ENCODE results near the gene SETD1B.
A peak's percentile ranks its signal among the peaks of the same experiment; 100 is the strongest.

The SETD1B gene

DNA sequence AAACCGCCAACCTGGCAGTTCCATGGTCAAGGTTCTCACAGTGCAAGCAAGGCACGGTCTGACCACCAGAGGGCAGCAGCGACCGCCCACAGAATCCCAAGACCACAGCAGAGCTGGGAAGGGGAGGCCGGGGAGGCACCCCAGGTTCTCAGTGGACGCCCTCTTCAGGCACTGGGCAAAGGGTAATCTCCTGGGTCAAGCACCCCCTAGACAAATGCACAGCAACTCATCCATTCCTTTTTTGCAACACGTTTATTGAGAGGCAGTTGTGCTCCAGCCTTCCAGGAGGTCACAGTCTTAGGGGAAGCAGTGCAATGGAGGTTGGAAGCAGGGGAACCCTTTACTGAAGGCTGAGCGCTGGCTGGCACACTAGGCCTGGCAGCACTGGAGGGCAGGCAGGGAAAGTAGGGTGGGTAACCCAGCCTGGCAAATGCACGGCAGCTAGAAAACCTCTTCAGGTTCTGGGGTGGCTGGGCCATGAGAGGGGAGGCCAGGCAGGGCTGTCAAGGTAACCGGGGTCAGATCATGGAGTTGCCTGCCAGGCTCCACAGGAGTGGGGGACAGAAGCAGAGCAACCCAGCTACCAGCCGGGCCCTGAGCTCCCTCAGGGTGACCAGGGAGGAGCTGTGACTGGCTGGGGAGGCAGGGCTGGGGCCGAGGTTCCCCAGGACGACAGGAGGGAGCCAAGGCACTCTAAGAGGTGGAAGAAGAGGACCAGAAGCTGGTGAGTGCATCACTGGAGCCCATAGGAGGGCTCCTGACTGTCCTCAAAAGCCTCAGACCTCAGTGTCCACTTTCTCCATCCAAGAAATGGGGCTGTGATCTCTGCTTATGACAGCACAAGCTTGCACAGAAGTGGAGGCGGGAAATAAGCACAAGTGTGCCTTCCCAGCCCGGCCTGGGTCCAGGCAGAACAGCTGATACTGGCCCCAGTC lies 8.5 kb upstream of the SETD1B start:
- DNase-seq (ENCODE audit: low spot score) = peak; percentile 87

DNA sequence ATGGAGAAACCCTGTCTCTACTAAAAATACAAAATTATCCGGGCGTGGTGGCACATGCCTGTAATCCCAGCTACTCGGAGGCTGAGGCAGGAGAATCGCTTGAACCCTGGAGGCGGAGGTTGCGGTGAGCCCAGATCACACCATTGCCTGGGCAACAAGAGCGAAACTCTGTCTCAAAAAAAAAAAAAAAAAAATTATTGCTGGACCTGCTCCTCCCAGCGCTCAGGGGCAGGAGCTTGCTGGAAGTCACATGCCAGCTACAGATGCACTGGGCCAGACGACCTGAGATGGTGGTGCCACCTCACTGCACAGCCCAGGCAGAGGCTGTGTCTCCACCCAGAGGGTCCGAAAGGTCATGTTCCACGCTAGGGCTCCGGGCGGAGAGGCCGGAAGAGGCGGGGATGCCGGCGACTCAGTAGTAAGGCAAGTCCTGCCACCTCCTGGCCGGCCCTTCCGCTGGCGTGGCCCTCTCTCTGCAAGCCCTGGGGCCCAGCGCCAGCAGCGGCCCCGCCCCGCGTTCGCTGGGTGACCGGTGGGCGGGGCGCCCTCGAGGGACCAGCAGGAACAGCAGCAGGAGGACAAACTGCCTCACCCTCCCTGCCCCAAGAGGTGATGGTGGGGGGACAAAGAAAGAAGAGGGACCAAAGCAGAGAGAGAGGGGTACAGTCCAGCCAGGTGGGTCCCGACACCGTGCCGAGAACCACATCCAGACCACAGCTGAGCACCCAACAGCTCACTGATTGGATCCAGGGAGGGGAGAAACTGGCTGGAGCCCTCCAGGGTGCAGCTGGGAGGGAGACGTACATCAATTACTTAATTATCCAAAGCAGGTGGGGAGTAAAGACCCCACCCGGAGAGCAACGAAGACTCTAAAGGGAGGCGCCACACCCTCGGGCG lies 6.7 kb upstream of the SETD1B start:
- DNase-seq (ENCODE audit: low spot score) = peak; percentile 93

- DNase-seq (ENCODE audit: low spot score) = no peak
These were observed 5.6 kb upstream of the SETD1B start for GRCh38 chr12:121797937-121798786.

- no peak for DNase-seq (ENCODE audit: low spot score)
These were observed 5.0 kb upstream of the SETD1B start for GRCh38 chr12:121798787-121799155.

- peak; percentile 86 for DNase-seq (ENCODE audit: low spot score)
These were observed 4.5 kb upstream of the SETD1B start for GRCh38 chr12:121799156-121799841.

- DNase-seq (ENCODE audit: low spot score) = peak; percentile 94
These were observed 3.7 kb upstream of the SETD1B start for GRCh38 chr12:121799842-121800693.

DNA sequence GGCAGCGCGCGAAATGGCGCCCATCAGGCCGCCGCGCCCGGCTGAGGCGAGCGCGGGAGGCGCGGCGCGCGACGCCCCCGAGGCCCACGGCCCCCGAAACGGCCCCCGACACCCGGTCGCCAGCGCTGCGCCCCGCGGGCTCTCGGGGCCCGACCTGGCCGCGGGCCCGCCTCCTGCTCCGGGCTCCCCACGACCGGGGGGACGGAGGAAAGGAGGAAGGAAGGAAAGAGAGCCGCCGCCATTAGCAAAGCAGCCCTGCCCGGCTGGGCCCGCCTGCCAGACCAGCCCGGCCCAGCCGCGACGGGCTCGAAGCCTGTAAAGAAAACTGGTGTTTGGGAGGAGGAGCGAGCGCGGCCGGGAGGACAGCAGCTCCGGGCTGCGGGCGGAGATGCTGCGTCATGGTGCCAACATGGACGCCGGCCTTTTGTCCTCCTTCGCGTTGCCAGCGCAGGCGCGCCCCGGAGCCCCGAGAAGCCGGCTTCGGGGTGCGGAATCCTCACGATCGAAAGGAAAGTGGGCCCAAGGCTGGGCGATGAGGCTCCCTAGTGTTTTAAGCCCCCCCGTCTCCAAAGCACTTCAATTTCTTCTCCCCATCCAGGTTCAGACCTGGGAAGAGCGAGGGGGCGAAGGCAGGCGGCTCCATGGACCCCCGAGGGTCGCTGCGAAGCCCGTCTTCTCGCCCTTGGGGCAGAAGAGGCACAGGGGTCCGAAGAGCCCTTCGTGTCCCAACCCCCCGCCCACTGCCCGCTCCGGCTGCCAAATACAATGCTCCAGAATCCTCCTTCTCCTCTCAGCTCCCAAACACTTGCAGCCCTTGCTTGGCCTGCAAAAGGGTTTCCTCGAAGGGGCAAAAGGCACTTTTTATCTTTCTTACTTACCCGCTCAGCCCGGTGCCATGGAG lies 2.9 kb upstream of the SETD1B start:
- DNase-seq (ENCODE audit: low spot score) = peak; percentile 82

DNA sequence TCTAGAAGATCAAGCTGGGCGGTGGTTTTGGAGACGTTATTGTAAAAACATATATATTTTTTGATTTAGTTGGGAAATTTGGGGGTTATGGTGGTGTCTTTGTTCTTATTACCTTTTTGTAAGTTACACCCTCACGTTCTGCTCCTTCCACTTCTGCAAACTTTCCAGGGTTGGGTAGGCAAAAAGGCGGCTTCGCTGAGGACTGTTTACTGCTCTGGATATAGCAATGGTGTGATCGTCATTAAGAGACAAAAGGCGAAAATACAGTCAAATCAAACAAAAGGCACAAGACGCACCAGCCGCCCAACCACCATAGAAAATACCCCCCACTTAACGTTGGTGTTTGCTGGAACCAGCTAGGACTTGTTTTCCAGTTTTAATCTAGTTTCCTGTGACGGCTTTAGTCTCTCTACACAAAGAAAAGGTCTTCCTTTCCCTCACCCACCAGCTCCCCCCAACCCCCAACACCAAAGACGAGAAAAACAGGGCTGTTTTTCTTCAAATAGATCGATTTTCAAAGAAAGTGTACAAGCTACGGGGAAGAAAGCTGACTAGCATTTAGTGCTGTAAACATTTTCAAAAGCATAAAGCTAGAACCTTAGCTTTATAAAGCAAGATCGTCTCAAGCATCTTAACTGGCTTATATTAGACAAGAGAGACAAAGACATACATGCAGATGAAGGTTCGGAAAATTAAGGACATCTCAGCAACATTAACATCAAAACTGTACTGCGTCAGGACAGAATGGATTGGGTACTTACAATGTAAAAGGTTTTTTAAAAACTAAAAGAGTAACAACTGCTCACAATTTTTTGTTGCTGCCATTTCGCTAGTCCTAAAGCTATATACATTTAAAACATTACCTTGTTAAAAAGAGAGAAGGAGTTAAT lies 2.0 kb upstream of the SETD1B start:
- DNase-seq (ENCODE audit: low spot score) = no peak

DNA sequence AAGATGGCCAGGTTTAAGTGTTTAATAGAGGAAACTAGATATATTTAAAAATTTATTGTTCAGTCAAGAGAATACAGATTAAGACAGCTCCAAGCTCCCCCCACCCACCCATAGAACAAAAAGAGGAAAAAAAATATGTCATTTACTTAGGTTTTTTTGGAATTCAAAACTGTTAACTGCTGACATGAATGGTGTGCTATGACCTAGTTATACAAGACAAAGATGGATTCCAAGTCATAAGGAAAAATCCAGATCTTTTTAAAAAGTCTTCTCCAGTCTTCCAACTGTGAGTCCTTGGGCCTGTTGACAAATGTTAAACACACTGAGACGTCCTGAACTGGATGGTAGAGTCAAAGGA lies 1.3 kb upstream of the SETD1B start:
- no peak for DNase-seq (ENCODE audit: low spot score)

DNA sequence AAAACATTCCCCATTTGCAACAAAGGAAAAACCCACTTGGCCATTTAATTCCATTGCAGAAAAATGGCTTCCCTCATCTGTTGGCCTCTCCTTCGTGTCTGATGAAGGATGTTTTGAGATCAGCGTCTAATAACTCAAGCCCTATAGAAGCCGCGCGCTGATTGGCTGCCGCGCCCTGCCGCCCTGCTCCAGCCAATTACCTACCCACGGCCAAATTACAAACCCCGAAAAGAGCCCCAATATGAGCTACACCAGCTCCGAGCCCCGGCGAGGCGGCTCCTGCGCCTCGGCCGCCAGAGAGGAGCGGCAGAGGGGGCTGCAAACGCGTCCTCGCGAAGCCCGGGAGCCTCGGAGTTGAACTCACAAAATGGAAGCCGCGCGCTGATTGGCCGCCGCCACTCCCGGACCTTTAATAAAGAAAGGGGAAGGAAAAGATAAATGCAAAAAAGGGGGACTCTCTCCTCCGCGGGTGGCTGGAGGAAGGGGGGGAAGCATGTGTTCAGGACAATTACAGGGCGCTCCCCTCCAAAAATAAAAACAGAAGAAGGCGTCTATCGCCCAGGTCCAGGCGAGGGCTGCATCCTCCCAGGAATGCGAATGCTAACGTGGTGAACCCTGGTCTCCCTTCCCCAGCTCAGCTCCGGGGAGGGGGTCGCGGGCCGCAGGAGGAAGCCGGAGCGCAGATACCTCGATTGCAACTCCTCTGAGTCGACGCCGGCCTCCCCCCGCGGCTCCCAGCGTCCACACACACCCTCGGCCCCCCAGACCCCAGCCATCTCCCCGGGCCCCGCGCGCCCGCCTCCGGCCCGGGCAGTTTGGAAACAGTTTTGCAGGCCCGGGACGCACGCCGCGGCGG lies 738 bp upstream of the SETD1B start:
- DNase-seq (ENCODE audit: low spot score) = peak; percentile 96

- DNase-seq (ENCODE audit: low spot score) = peak; percentile 37
These were observed 755 bp downstream of the SETD1B start for GRCh38 chr12:121804417-121805111.

DNA sequence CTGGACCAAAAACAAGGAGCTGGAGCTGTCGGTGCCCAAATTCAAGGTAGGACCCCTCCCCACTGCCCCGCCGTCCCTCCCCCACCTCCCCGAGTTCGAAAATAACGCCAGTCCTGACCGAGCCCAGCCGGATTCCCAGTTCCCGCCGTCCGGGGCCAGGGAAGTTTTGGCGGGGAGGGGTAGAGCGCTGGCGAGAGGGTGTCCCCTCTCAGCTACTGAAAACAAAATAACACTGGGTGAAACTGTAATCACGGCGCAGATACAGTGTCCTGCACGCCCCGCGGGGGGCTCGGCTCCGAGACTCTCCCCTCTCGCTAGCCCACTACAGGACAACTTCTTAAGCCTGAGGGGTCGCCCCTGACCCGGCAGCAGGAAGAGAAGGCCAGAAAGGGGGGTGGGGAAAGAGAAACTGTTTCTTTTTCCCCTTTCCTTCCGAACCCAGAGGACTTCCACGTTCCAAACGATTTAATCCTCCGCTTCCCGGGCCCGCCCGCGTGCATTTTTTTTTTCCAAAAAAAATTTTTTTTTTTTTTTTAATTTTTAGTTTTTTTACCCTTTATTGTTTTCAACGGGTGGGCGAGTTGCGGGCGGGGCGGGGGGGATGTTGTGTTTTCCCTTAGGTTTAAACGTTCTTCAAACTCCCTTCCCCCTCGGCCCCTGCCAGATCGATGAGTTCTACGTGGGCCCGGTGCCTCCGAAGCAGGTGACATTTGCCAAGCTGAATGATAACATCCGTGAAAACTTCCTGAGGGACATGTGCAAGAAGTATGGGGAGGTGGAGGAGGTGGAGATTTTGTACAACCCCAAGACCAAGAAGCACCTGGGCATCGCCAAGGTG lies 1.6 kb downstream of the SETD1B start:
- DNase-seq (ENCODE audit: low spot score) = no peak

DNA sequence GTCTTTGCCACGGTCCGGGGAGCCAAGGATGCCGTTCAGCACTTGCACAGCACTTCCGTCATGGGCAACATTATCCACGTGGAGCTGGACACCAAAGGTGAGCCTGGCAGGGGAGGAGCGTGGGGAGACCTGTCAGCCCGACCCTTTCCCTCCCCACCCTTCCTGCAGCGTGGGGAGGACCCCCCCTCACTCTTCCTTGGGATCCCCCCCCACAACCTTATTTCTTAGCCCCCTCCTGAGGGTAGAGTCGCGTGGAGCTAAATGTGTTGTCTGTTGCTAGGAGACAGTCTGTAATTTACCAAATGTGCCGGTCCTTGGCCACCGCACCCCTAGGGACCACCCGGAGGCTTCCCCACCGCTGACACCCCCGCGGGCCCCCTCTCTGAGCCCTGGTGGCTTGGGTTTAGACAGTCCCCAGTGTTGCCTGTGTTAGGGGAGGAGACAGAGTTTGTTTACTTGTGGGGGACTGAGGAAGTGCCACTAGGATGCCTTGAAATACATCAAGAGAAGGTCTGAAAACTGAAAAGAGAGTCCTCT lies 2.3 kb downstream of the SETD1B start:
- DNase-seq (ENCODE audit: low spot score) = no peak

GRCh38 chr12:121806546-121807423 lies 3.0 kb downstream of the SETD1B start:
- peak; percentile 58 for DNase-seq (ENCODE audit: low spot score)

All from GM03348 (cell line).